Ishikawa (cell line): ENCODE measurements around the gene KLHL24.
A peak's percentile ranks its signal among the peaks of the same experiment; 100 is the strongest.

Experiments used
- CEBPB ChIP-seq: IDR thresholded peaks from 2 replicates; pipeline ENCODE4 v1.6.1; 2012
- CREB1 ChIP-seq: IDR thresholded peaks from 2 replicates; pipeline ENCODE4 v1.6.1; 2012; ENCODE audit warnings: low read depth
- EGR1 ChIP-seq: IDR thresholded peaks from 2 replicates; pipeline ENCODE4 v1.6.1; 2012
- EP300 ChIP-seq: IDR thresholded peaks from 2 replicates; pipeline ENCODE4 v1.6.1; 2012; ENCODE audit warnings: borderline replicate concordance
- FOXM1 ChIP-seq: IDR thresholded peaks from 2 replicates; pipeline ENCODE4 v1.6.1; 2012; ENCODE audit warnings: low read depth, borderline replicate concordance
- NFIC ChIP-seq: IDR thresholded peaks from 2 replicates; pipeline ENCODE4 v1.6.1; 2012
- RAD21 ChIP-seq: IDR thresholded peaks from 2 replicates; pipeline ENCODE4 v1.6.1; 2012; ENCODE audit warnings: low read depth
- TAF1 ChIP-seq: IDR thresholded peaks from 2 replicates; pipeline ENCODE4 v1.6.1; 2012; ENCODE audit warnings: low read depth, mild to moderate bottlenecking
- TCF12 ChIP-seq: IDR thresholded peaks from 2 replicates; pipeline ENCODE4 v1.6.1; 2012; ENCODE audit warnings: low read depth
- TEAD4 ChIP-seq: IDR thresholded peaks from 2 replicates; pipeline ENCODE4 v1.6.1; 2012
- YY1 ChIP-seq: IDR thresholded peaks from 2 replicates; pipeline ENCODE4 v1.6.1; 2012; ENCODE audit warnings: low read depth
- ZBTB7A ChIP-seq: IDR thresholded peaks from 2 replicates; pipeline ENCODE4 v1.6.1; 2012; ENCODE audit warnings: low read depth
- TF ChIP-seq, protein P1 (sequence below): IDR thresholded peaks from 2 replicates; pipeline ENCODE4 v1.6.1; 2012
- TF ChIP-seq, protein P2 (sequence below): IDR thresholded peaks from 2 replicates; pipeline ENCODE4 v1.6.1; 2012
- TF ChIP-seq, protein P3 (sequence below): IDR thresholded peaks from 2 replicates; pipeline ENCODE4 v1.6.1; 2012; ENCODE audit warnings: low read depth, mild to moderate bottlenecking

KLHL24 gene

DNA sequence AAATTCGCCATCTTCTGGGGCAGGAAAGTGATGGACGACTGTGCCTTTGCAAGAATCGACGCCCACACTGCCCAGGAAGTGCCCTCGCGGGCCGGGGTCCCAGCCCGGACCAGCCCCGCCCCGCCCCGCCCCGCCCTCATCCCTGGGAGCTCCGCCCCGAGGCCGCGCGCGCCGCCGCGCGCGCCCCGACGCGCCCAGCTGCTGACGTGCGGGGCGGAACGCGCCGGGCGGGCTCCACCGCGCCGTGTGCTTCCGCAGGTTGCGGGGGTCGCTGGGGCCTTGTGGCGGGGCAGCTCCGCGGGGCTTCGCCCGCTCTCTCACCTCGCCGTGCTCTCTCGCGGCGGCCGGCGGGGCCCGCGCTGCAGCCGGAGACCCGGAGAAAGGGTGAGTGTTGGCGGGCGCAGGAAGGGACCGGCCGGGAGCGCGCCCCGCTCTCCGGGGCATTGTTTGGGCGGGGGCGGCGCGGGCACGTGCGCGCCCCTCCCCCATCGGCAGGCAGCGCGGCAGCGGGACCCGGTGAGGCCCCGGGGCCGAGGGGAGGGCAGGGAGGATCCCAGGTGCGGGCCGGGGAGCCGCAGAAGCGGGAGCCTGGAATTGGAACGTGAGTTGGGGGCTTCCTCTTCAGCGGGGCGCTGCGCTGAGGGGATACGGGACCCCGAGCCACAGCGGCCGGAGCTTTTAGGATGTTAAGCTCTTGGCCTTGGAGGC lies 62.3 kb downstream of the KLHL24 start, which contains the start of gene YEATS2:
TSS of gene YEATS2 (plus strand) at position 188 of the 708 bp plus-strand sequence. CDS start 17,366 bp downstream, outside the sequence.
- TF ChIP-seq CREB1 (no peak), EGR1 (peak; percentile 93), NFIC (no peak; the same call in 1 of the 2 replicates), EP300 (0 out of 2 replicates have a peak, but pooled peaks have one; percentile 18), TAF1 (peak; percentile 58; the same call in 1 of the 2 replicates), YY1 (peak; percentile 24; the same call in 1 of the 2 replicates), ZBTB7A (peak; percentile 98), TEAD4 (0 out of 2 replicates have a peak, but pooled peaks have one; percentile 10), RAD21 (no peak), TCF12 (no peak)
- TF ChIP-seq, protein P1, sequence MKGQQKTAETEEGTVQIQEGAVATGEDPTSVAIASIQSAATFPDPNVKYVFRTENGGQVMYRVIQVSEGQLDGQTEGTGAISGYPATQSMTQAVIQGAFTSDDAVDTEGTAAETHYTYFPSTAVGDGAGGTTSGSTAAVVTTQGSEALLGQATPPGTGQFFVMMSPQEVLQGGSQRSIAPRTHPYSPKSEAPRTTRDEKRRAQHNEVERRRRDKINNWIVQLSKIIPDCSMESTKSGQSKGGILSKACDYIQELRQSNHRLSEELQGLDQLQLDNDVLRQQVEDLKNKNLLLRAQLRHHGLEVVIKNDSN, result peak; percentile 73
- TF ChIP-seq, protein P2, sequence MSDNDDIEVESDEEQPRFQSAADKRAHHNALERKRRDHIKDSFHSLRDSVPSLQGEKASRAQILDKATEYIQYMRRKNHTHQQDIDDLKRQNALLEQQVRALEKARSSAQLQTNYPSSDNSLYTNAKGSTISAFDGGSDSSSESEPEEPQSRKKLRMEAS, result peak; percentile 91

DNA sequence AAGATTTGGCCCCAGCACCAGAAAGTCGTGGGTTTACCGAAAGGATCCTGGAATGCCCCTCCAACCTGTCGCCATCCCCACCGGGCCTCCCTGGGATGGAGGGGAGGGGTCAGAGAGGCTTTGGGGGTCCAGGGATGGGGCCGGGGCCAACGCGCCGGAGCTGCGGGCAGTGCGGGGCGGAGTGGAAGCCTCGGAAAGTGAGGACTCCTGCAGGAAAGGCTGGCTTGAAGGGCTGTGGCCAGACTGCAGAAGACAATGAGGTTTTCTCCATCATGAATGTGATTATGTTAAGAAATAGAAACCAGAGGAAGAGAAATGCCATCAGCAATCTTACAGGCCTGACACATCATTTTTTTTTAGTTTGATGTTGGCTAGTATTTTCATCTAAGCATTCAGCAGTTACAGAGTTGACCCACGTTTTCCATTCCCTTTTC lies 62.9 kb downstream of the KLHL24 start:
- TF ChIP-seq RAD21, result no peak
- TF ChIP-seq TAF1, result no peak
- no peak for TF ChIP-seq YY1
- TF ChIP-seq, protein P3, sequence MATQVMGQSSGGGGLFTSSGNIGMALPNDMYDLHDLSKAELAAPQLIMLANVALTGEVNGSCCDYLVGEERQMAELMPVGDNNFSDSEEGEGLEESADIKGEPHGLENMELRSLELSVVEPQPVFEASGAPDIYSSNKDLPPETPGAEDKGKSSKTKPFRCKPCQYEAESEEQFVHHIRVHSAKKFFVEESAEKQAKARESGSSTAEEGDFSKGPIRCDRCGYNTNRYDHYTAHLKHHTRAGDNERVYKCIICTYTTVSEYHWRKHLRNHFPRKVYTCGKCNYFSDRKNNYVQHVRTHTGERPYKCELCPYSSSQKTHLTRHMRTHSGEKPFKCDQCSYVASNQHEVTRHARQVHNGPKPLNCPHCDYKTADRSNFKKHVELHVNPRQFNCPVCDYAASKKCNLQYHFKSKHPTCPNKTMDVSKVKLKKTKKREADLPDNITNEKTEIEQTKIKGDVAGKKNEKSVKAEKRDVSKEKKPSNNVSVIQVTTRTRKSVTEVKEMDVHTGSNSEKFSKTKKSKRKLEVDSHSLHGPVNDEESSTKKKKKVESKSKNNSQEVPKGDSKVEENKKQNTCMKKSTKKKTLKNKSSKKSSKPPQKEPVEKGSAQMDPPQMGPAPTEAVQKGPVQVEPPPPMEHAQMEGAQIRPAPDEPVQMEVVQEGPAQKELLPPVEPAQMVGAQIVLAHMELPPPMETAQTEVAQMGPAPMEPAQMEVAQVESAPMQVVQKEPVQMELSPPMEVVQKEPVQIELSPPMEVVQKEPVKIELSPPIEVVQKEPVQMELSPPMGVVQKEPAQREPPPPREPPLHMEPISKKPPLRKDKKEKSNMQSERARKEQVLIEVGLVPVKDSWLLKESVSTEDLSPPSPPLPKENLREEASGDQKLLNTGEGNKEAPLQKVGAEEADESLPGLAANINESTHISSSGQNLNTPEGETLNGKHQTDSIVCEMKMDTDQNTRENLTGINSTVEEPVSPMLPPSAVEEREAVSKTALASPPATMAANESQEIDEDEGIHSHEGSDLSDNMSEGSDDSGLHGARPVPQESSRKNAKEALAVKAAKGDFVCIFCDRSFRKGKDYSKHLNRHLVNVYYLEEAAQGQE, result no peak
- no peak; the same call in 1 of the 2 replicates for TF ChIP-seq NFIC
- TF ChIP-seq, protein P1, result no peak

DNA sequence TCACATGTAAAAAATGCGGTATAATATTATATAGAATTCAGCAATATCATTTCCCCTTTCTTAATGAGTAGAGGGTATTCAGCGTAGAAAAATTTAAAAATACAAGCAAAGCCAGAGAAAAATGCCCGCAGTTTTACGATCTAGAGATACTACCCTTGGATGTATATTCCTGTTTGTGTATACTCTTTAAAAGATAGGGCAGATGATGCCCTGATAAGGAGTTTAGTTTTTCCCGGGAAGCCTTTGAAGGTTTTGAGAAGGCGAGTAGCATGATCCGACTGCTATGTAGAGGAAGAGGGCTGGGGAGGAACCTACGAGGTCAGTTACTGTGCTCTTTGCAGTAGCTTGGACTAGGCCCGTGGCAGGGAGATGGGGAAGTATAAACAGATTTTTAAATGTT lies 63.3 kb downstream of the KLHL24 start:
- no peak for TF ChIP-seq CEBPB
- no peak for TF ChIP-seq ZBTB7A
- TF ChIP-seq EP300, result no peak
- no peak for TF ChIP-seq NFIC
- no peak for TF ChIP-seq YY1
- no peak for TF ChIP-seq FOXM1
- TF ChIP-seq EGR1, result no peak
- TF ChIP-seq, protein P2, result no peak
- TF ChIP-seq, protein P1, result no peak
- no peak for TF ChIP-seq RAD21
- TF ChIP-seq TEAD4, result no peak
- no peak for TF ChIP-seq TCF12
- no peak for TF ChIP-seq TAF1
- TF ChIP-seq, protein P3, result no peak
- no peak for TF ChIP-seq CREB1

DNA sequence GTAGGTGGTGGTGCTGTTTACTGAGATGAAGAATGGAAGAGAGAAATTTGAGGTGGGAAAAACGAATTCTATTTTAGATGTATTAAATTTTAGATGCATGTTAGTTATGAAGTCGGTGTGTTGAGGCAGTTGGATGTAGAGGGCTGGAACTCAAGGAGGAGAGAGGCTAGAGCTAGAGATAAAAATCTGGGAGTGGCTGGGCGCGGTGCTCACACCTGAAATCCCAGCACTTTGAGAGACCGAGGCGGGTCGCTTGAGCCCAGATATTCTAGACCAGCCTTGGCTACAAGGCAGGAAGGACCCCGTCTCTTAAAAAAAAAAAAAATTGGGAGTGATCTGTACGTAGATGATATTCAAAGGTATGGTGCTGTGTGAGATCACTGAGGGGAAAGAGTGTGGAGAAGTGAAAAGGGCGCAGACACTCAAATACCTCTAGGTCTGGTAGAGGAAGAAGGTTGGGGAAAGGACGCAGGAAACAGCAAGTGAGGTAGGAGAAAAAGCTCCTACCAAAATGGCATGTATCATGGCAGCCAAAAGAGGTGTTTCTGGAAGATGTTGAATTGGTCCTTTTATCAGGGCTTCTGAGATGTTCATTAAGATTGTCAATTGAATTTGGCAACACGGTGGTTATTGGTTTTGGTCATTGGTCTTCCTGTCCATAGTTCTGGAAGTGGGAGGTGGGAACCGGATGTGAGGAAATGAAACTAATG lies 64.0 kb downstream of the KLHL24 start:
- TF ChIP-seq FOXM1 (no peak), CREB1 (no peak), NFIC (no peak), ZBTB7A (no peak), EP300 (no peak), EGR1 (no peak)
- TF ChIP-seq, protein P3, result no peak
- TF ChIP-seq, protein P1, result no peak
